IPS DF 6.9 (cell line): ENCODE measurements around the gene CELA2A.
"Not testable (repeated sequence)": the region's sequence is repeated elsewhere in the genome, so short reads cannot be mapped to it uniquely, and the experiment has no call there.

Experiments used
- DNase-seq: peaks from one replicate; pipeline ENCODE4 v3.0.0-alpha.2; 2013; ENCODE audit warnings: low read depth, low spot score
- H3K27ac ChIP-seq: one replicate; pipeline ENCODE4 v1.5.1; 2013; ENCODE audit warnings: low read length, control low read depth
- H3K27me3 ChIP-seq: 2 replicates; pipeline ENCODE4 v1.6.1; 2013; ENCODE audit warnings: mild to moderate bottlenecking, low read length; ENCODE audit not compliant: control insufficient read depth, insufficient read depth
- H3K36me3 ChIP-seq: 2 replicates; pipeline ENCODE4 v1.6.1; 2013; ENCODE audit warnings: low read length; ENCODE audit not compliant: control insufficient read depth, insufficient read depth
- H3K4me1 ChIP-seq: 2 replicates; pipeline ENCODE4 v1.6.1; 2013; ENCODE audit warnings: low read length; ENCODE audit not compliant: control insufficient read depth, insufficient read depth
- H3K4me3 ChIP-seq: 2 replicates; pipeline ENCODE4 v1.5.1; 2013; ENCODE audit warnings: mild to moderate bottlenecking, low read length
- H3K9me3 ChIP-seq: 2 replicates; pipeline ENCODE4 v1.6.1; 2013; ENCODE audit warnings: low read length, inconsistent platforms; ENCODE audit not compliant: control insufficient read depth, insufficient read depth
- WGBS: extraction: QIAGEN DNeasy Blood & Tissue Kit; methylation state at CpG from one replicate; pipeline ENCODE4 v1.1.7; 2013; ENCODE audit warnings: mixed read lengths, missing lambda C conversion rate; ENCODE audit not compliant: insufficient read length, insufficient coverage; 5-methylcytosine and 5-hydroxymethylcytosine counted together

CELA2A gene

DNA sequence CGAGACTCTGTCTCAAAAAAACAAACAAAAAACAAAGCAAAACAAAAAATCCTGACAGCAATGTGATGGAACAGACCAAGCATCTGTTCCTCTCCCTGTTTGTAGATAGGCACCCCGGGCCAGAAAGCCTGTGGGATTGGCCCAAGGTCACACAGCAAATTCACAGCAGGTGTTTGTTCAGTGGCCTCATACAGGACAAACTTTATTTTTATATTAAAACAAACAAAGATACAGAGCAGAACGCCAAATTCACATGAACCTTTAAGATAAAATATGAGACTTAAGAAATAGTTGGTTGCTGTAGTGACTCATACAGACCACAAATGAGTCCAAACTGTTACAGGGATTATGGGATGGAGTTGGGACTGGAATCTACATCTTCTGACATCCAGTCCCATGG lies 2.3 kb upstream of the CELA2A start:
- WGBS = no CpG with 5 or more reads among the region's 3 CpGs
- no peaks in the 10 kb centered on the region for H3K27me3 ChIP-seq
- no peak overlapping the region for H3K4me3 ChIP-seq
- H3K36me3 ChIP-seq = no peaks in the 10 kb centered on the region
- no peak for DNase-seq
- H3K4me1 ChIP-seq = no peaks in the 10 kb centered on the region
- H3K27ac ChIP-seq = no peak overlapping the region
- H3K9me3 ChIP-seq = no peaks in the 10 kb centered on the region; the same call in 1 of the 2 replicates

GRCh38 chr1:15455522-15455921 lies 1.0 kb upstream of the CELA2A start:
- no peaks in the 10 kb centered on the region; the same call in 1 of the 2 replicates for H3K9me3 ChIP-seq
- H3K4me3 ChIP-seq = no peak overlapping the region
- no CpG with 5 or more reads among the region's 6 CpGs for WGBS
- H3K36me3 ChIP-seq = no peaks in the 10 kb centered on the region
- H3K27me3 ChIP-seq = no peaks in the 10 kb centered on the region
- no peak for DNase-seq
- no peak overlapping the region for H3K27ac ChIP-seq
- no peaks in the 10 kb centered on the region for H3K4me1 ChIP-seq

- Histone ChIP-seq H3K4me1 (no peaks in the 10 kb centered on the region), H3K4me3 (no peak overlapping the region), H3K36me3 (no peaks in the 10 kb centered on the region), H3K27ac (no peak overlapping the region), H3K27me3 (no peaks in the 10 kb centered on the region), H3K9me3 (no peaks in the 10 kb centered on the region; the same call in 1 of the 2 replicates)
- no peak for DNase-seq
- no CpG with 5 or more reads among the region's 2 CpGs for WGBS
Observed at GRCh38 chr1:15457585-15457984, 1.1 kb downstream of the CELA2A start.

DNA sequence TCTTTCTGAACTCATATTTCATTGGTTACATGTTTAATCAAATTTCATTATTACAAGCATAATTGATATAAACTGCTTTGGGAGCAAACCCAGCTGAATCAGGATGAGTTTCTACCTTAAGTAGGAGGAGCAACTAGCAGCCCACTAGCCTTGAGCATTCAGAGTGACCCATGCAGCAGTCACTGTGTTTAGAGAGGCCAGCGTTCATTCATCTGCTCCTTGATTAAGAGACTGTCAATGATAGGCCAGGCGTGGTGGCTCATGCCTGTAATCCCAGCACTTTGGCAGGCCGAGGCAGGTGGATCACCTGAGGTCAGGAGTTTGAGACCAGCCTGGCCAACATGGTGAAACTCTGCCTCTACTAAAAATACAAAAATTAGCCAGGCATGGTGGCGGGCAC lies 1.9 kb downstream of the CELA2A start:
- H3K36me3 ChIP-seq, H3K27ac ChIP-seq, H3K9me3 ChIP-seq, DNase-seq, H3K27me3 ChIP-seq, H3K4me1 ChIP-seq, H3K4me3 ChIP-seq: not testable (repeated sequence)
- no CpG with 5 or more reads among the region's 4 CpGs for WGBS

DNA sequence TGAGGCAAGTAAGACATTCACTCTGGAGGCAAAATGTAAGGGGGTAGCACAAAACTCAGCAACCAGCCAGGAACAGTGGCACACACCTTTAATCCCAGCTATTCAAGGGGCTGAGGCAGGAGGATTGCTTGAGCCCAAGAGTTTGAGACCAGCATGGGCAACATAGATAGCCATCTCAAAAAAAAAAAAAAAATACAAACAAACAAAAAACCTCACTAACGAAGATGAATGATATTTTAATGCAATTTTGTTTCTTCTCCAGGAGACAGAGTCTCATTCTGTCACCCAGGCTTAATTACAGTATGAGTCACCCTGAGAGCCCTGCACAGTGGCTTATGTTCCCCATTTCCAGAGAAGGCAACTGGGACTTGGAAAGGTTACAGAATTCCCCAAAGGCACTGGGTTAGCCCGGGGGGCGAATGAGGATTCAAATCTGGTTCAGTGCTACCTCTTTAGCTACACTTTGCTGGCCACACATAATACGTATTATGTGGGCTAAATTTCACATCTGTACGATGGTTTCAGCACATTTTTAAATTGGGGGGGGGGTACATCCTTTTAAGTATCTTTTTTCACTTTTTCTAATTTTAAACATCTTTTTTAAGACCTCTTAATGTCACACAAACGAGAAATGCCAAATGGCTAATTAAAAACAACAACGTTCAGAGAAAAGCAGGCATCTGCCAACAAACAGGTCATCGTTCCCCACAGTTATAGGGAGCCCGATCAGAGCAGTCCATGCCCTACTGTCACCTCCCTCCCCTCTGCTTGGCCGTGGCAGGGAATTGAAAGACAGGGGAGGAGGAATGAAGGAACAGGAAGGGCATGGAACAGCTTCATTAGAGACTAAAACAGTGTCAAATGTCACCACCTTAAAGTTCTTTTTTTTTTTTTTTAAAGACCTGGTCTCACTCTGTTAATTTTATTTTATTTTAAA lies 3.5 kb downstream of the CELA2A start:
- H3K9me3 ChIP-seq = no peaks in the 10 kb centered on the region
- no peaks in the 10 kb centered on the region for H3K27me3 ChIP-seq
- WGBS = no CpG with 5 or more reads among the region's 10 CpGs
- H3K4me1 ChIP-seq = no peaks in the 10 kb centered on the region; the same call in 1 of the 2 replicates
- H3K36me3 ChIP-seq = no peaks in the 10 kb centered on the region
- DNase-seq = no peak
- H3K4me3 ChIP-seq = no peak overlapping the region
- H3K27ac ChIP-seq = no peak overlapping the region

GRCh38 chr1:15460708-15461095 lies 4.2 kb downstream of the CELA2A start:
- no peaks in the 10 kb centered on the region for H3K9me3 ChIP-seq
- no peak for DNase-seq
- H3K27me3 ChIP-seq = no peaks in the 10 kb centered on the region
- no peak overlapping the region for H3K4me3 ChIP-seq
- no peaks in the 10 kb centered on the region; the same call in 1 of the 2 replicates for H3K4me1 ChIP-seq
- WGBS = no CpG with 5 or more reads among the region's 9 CpGs
- H3K36me3 ChIP-seq = no peaks in the 10 kb centered on the region
- H3K27ac ChIP-seq = no peak overlapping the region

DNA sequence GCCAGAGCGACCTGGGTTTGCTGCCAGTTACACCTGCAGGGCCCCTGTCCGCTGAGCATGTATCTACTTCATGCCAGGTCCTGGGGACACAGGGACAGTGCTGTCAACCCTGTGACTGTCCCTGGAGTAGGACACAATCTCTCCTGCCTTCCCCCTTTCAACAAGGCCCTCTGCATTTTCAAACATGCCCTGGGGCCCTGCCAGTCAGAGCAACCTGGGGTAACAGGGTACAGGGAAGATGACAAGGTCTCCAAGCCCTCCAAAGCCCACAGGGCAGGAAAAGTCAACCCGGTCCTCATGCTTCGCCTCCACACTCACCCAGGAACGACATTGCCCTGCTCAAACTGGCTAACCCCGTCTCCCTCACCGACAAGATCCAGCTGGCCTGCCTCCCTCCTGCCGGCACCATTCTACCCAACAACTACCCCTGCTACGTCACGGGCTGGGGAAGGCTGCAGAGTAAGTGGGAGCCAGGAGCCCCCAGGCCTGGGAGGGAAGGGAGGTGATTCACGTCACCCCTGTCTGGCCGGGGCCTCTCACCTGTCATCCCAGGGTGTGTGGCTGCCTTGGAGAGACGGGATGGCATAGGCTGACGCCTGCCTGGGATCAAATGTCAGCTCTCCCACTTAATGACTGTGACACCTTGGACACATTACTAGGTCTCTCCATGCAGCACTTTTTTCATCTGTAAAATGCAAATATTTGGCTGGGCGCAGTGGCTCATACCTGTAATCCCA lies 6.7 kb downstream of the CELA2A start:
- H3K36me3 ChIP-seq, H3K27ac ChIP-seq, DNase-seq, H3K27me3 ChIP-seq, H3K4me3 ChIP-seq, H3K9me3 ChIP-seq, H3K4me1 ChIP-seq: not testable (repeated sequence)
- no CpG with 5 or more reads among the region's 15 CpGs for WGBS

DNA sequence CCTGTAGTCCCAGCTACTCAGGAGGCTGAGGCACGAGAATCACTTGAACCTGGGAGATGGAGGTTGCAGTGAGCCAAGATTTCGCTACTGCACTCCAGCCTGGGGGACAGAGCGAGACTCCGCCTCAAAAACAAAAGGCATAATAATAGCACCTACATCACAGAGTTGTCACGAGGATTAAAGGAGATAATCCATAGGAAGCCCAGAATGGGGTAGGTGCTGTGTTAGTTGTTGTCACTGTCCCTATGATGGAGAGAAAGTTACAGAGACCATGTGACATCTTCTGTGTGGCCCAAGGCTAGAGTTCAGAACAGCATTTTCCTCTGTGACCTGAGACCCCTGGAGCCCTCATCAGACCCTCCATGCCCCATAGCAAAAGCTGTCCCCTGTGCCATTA lies 7.4 kb downstream of the CELA2A start:
- not testable (repeated sequence) for H3K9me3 ChIP-seq, H3K36me3 ChIP-seq, H3K4me3 ChIP-seq, H3K27ac ChIP-seq, H3K27me3 ChIP-seq, DNase-seq, H3K4me1 ChIP-seq
- no CpG with 5 or more reads among the region's 5 CpGs for whole genome bisulfite sequencing

- Histone ChIP-seq H3K27ac (no peak overlapping the region), H3K9me3 (no peaks in the 10 kb centered on the region), H3K4me3 (no peak overlapping the region), H3K36me3 (no peaks in the 10 kb centered on the region), H3K4me1 (no peaks in the 10 kb centered on the region; the same call in 1 of the 2 replicates), H3K27me3 (no peaks in the 10 kb centered on the region)
- no CpG with 5 or more reads among the region's 7 CpGs for WGBS
- DNase-seq = no peak
Observed at GRCh38 chr1:15465674-15466073, 9.1 kb downstream of the CELA2A start.

- not testable (repeated sequence) for H3K4me1 ChIP-seq, H3K4me3 ChIP-seq, H3K36me3 ChIP-seq, H3K27ac ChIP-seq, H3K9me3 ChIP-seq, DNase-seq, H3K27me3 ChIP-seq
- WGBS = no CpG with 5 or more reads among the region's 22 CpGs
Observed at GRCh38 chr1:15466955-15467625, 10.6 kb downstream of the CELA2A start.
